ENCODE measurements around the gene ANTKMT. TPM values are rescaled to one million over a fixed set of nuclear protein-coding genes. Genes with fewer than 3 reads are reported as not detected.
"Not testable (repeated sequence)": the region's sequence is repeated elsewhere in the genome, so short reads cannot be mapped to it uniquely, and the experiment has no call there.

The ANTKMT gene
- total RNA-seq, 2 donors from 2014 or later: 29.7 to 46.7 TPM

DNA sequence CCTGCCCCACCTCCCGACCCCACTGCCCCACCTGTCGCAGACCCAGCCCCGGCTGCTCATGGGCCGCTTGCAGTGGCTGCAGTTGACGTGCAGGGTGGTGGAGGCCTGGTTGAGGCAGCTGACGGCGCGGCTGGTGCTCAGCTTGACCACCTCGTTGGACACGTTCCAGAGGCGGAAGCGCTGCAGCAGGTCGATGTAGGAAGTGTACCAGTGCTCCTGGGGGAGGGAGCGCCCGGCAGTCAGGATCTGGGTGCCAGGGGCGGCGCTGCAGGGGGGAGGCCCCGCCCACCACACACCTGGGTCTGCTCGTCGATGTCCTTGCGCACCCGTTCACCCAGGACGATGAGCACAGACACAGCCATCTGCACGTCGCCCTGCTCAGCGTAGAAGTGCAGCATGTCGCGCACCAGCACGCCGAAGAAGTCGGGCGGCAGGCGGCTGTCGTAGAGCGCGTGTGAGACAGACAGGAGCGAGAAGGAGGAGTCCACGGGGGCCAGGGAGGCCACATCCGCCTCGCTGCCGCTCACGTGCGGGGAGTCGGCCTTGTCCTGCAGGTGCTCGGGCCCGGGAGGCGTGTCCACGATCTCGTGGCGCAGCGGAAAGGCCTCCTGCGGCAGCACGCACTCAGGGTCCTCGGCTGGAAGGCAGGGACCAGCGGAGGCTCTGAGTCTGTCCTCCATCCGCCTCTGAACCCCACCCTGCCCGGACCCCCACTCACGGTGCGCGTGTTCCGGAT lies 35.8 kb upstream of the ANTKMT start:
- peaks cover 39 to 57% of the 10 kb centered on the region in 2 donors for H3K4me1 ChIP-seq (ENCODE audit: control insufficient read depth in 1 of 2, low read depth in 2 of 2)
- DNase-seq (ENCODE audit: low spot score) (no peak), ATAC-seq (ENCODE audit: insufficient number of reproducible peaks, low FRiP score, low read depth) (no peak)
- TF ChIP-seq, protein P1, sequence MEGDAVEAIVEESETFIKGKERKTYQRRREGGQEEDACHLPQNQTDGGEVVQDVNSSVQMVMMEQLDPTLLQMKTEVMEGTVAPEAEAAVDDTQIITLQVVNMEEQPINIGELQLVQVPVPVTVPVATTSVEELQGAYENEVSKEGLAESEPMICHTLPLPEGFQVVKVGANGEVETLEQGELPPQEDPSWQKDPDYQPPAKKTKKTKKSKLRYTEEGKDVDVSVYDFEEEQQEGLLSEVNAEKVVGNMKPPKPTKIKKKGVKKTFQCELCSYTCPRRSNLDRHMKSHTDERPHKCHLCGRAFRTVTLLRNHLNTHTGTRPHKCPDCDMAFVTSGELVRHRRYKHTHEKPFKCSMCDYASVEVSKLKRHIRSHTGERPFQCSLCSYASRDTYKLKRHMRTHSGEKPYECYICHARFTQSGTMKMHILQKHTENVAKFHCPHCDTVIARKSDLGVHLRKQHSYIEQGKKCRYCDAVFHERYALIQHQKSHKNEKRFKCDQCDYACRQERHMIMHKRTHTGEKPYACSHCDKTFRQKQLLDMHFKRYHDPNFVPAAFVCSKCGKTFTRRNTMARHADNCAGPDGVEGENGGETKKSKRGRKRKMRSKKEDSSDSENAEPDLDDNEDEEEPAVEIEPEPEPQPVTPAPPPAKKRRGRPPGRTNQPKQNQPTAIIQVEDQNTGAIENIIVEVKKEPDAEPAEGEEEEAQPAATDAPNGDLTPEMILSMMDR (IDR thresholded peaks at IDR 0.05): no peak
- H3K36me3 ChIP-seq: peaks cover 25% of the 10 kb centered on the region
- H3K27me3 ChIP-seq (replicated peaks; ENCODE audit: insufficient read depth): no peaks in the 10 kb centered on the region
- H3K27ac ChIP-seq: no peak overlapping the region
- H3K9me3 ChIP-seq: no peaks in the 10 kb centered on the region
- H3K4me3 ChIP-seq: peak overlapping the region; percentile 87

DNA sequence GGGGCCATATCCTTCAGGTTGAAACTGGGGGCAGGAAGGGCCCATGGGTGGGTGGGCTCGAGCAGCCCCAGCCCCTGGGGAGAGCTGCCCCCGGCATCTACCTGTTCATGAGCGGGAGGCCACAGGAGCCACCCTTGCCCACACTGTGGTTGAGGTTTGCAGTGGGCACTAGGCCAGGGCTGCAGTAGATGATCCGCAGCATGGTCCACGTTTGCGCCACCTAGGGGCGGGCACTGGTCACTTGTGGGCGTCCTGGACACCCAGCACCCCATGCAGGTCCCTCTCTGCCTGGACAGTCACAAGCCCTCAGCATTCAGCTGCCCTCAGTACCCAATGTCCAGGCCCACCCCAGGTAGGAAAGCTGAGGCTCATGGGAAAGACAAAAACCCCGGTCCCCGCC lies 35.0 kb upstream of the ANTKMT start:
- Histone ChIP-seq H3K9me3 (no peaks in the 10 kb centered on the region), H3K4me1 (ENCODE audit: control insufficient read depth in 1 of 2, low read depth in 2 of 2) (peaks cover 41 to 57% of the 10 kb centered on the region in 2 donors), H3K27ac (no peak overlapping the region), H3K4me3 (no peak overlapping the region), H3K36me3 (peaks cover 25% of the 10 kb centered on the region), H3K27me3 (replicated peaks; ENCODE audit: insufficient read depth) (no peaks in the 10 kb centered on the region)
- TF ChIP-seq, protein P1 (IDR thresholded peaks at IDR 0.05): no peak
- no peak for DNase-seq (ENCODE audit: low spot score)
- ATAC-seq (ENCODE audit: insufficient number of reproducible peaks, low FRiP score, low read depth): no peak

DNA sequence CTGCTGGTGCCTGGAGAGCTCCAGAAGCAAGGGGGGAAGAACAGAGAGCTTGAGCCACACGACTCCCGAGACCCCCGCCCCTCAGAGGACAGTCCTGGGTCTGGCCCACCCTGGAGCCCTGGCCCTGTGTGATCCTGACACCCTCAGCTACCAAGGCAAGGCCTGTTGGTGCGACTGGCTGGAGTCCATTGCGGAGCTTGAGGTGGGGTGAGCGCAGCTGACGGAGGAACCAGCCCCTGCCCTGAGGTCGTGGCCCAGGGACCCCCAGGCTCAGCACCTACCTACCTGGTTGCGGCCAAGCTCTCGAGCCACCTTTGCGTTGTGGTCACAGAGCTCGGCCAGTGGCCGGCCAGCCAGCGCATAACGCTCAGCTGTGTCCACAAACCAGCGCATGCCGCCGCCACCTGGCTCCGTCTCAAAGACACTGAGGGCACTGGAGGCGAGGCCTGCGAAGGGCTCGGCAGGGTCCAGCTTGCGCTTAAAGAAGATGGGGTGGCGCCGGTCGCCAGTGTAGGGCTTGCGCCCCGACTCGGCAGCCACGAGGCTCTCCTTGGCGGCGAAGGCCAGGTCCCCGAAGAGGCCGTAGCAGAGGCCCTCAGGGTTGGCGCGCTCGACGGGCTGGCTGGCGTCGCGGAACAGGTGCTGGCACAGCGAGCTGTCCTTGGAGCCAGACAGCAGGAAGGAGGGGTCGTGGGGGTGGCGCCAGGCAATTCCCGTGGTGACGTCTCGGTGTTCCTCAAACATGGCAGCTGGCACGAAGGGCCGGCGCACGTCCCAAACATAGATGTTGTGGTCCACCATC lies 34.3 kb upstream of the ANTKMT start:
- ATAC-seq (ENCODE audit: insufficient number of reproducible peaks, low FRiP score, low read depth): no peak

DNA sequence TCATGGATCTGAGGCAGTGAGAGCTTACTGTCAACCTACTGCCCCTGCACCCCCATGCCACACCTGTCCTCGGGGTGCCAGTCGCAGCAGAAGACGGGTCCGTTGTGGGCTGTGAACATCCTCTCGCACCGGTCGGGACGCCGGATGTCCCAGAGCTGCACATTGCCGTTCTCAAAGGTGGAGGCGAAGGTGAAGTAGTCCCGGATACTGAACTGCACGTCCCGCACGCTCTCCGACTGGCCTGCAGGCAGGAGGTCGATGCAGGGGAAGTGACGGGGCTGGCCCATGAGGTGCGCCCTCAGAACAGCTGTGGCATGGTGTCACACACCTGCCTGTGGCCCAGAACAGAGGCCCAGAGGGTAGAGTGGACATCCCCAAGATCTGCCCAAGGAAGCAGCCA lies 33.4 kb upstream of the ANTKMT start:
- H3K4me3 ChIP-seq: no peak overlapping the region
- TF ChIP-seq, protein P1 (IDR thresholded peaks at IDR 0.05): no peak
- peaks cover 14% of the 10 kb centered on the region for H3K36me3 ChIP-seq
- H3K27me3 ChIP-seq (replicated peaks; ENCODE audit: insufficient read depth): no peaks in the 10 kb centered on the region
- no peaks in the 10 kb centered on the region for H3K9me3 ChIP-seq
- DNase-seq (ENCODE audit: low spot score) (no peak), ATAC-seq (ENCODE audit: insufficient number of reproducible peaks, low FRiP score, low read depth) (no peak)
- H3K27ac ChIP-seq: no peak overlapping the region
- peaks cover 29 to 42% of the 10 kb centered on the region in 2 donors for H3K4me1 ChIP-seq (ENCODE audit: control insufficient read depth in 1 of 2, low read depth in 2 of 2)

More for the DNA sequence above, 34.3 kb upstream of the ANTKMT start:
- Histone ChIP-seq H3K4me3 (no peak overlapping the region), H3K27ac (no peak overlapping the region), H3K36me3 (peaks cover 22% of the 10 kb centered on the region), H3K4me1 (ENCODE audit: control insufficient read depth in 1 of 2, low read depth in 2 of 2) (peaks cover 34 to 50% of the 10 kb centered on the region in 2 donors), H3K9me3 (no peaks in the 10 kb centered on the region), H3K27me3 (replicated peaks; ENCODE audit: insufficient read depth) (no peaks in the 10 kb centered on the region)
- no peak for DNase-seq (ENCODE audit: low spot score)
- TF ChIP-seq, protein P1 (IDR thresholded peaks at IDR 0.05): no peak

DNA sequence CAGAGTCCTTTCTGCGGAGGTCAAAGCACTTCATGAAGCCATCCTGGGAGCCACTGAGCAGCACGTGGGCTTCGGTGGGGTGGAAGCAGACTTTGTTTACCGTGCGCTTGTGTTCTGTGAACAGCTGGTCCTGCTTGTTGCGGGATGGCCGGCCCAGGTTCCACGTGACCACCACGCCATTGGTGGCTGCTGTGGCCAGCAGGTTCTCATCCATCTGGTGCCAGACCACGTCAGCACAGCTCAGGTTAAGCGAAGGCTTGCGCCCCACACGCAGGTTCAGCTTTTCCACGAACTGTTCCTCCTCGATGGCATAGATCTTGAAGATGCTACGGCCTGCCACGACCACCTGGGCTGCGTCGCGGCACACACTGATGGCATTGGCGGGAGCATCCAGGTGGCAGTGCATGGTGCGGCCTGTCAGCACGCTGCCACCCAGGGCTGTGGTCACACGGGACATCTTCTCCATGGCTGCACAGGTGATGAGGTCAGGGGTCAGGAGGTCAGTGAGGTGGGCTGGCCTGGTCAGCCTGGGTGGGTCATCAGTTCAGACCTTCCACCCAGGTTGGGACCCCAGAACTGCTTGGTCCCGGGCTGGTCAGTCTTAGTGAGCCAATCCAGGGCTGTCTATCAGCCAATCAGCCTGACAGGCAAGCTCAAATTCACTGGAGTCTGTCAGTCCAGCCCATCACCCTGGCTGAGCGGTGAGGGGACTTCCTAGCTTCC lies 31.6 kb upstream of the ANTKMT start:
- ATAC-seq (ENCODE audit: insufficient number of reproducible peaks, low FRiP score, low read depth): no peak
- H3K36me3 ChIP-seq: peaks cover 6% of the 10 kb centered on the region
- TF ChIP-seq, protein P1 (IDR thresholded peaks at IDR 0.05): no peak
- DNase-seq (ENCODE audit: low spot score): no peak
- peak overlapping the region; percentile 76 to 85 for H3K27ac ChIP-seq
- peaks cover 2% of the 10 kb centered on the region for H3K27me3 ChIP-seq (replicated peaks; ENCODE audit: insufficient read depth)
- no peaks in the 10 kb centered on the region for H3K9me3 ChIP-seq
- H3K4me3 ChIP-seq: peak overlapping the region; percentile 100
- H3K4me1 ChIP-seq (ENCODE audit: control insufficient read depth in 1 of 2, low read depth in 2 of 2): peaks cover 24 to 35% of the 10 kb centered on the region in 2 donors

DNA sequence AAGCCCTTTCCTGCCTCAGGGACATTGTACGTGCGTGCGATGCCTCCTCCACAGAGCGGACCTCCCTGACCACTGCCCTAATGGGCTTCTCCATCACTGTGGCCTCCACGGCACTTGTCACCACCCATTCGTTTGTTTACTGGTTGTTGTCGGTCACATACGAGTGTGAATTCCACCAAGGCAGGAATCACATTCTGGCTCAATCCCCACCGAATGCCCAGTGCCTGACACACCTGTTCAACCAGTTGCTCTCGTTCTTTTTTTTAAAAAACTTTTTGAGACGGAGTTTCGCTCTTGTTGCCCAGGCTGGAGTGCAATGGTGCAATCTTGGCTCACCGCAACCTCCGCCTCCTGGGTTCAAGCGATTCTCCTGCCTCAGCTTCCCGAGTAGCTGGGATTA lies 29.7 kb upstream of the ANTKMT start:
- not testable (repeated sequence) for H3K9me3 ChIP-seq; H3K27ac ChIP-seq; H3K4me3 ChIP-seq; H3K27me3 ChIP-seq (replicated peaks; ENCODE audit: insufficient read depth); H3K36me3 ChIP-seq; ATAC-seq (ENCODE audit: insufficient number of reproducible peaks, low FRiP score, low read depth); DNase-seq (ENCODE audit: low spot score)
- peaks cover 18 to 28% of the 10 kb centered on the region in 2 donors for H3K4me1 ChIP-seq (ENCODE audit: control insufficient read depth in 1 of 2, low read depth in 2 of 2)
